ENCODE data around the gene ERG.

The ERG gene

GRCh38 chr21:38334866-38335265 lies 163.4 kb downstream of the ERG start:
- DNase-seq (ENCODE audit: insufficient read length, low spot score) (no peak), FAIRE-seq (no peak)
- no peak for TF ChIP-seq CTCF (IDR thresholded peaks at IDR 0.05; ENCODE audit: insufficient read depth, missing control alignments)

GRCh38 chr21:38333301-38334272 lies 164.7 kb downstream of the ERG start:
- FAIRE-seq (no peak), DNase-seq (ENCODE audit: insufficient read length, low spot score) (no peak)
- no peak for TF ChIP-seq CTCF (IDR thresholded peaks at IDR 0.05; ENCODE audit: insufficient read depth, missing control alignments)

DNA sequence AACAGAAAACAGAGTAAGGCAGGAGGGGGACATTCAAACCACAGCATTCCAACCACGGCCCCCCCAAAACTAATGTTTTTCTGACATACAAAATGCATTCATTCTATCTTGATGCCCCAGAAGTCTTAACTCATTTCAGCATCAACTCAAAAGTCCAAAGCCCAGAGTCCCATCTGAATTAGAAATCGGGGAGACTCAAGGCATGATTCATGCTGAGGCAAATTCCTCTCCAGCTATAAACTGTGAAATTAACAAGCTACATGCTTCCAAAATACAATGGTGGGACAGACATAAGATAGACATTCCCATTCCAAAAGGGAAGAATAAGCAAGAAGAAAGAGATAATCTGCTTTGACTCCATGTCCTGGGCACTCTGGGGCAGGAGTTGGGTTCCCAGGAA lies 167.6 kb downstream of the ERG start:
- no peak for TF ChIP-seq CTCF (IDR thresholded peaks at IDR 0.05; ENCODE audit: insufficient read depth, missing control alignments)
- FAIRE-seq: no peak
- DNase-seq (ENCODE audit: insufficient read length, low spot score): no peak

Measured in D721Med (cell line).